ENCODE data around the gene CD6.

CD6 gene

DNA sequence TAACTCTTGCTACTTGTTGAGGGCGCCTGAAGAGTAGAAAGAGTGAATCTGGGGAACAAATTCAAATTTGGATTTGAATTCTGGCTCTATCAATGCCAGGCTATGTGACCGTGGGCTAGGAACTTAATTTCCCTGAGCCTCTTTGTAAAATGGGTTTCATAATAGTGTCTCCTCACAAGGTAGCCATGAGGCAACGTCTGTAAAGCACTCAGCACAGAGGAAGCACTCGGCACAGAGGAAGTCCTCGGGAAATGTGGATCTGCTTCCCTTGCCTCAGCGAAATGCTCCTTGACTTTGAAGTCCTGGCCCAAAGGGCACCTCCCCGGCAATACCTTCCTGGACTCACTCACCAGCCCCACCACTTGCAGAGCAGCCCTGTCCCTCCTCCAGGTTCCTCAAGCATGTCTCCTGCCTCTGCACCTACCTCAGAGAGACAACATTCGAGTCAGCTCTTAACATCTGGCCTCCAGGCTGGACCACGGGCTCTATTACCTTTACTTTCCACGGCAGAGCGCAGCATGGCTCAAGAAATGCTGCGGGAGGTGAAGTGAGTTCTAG, 17.7 kb downstream of the CD6 start:
- no peak for DNase-seq

DNA sequence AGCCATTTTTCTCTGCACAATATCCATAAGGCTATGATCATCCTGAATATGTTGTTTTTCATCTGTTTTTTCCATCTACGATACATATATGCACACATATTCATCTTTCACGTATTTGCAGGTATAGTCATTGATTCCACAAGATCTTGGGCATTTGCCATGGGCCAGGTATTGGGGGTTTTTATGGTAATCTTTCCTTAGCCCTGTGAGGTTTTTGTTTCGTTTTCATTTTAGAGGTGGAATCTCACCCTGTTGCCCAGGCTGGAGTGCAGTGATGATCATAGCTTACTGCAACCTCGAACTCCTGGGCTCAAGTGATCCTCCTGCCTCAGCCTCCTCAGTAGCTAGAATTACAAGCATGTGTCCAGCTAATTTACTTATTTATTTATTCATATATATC, 20.0 kb downstream of the CD6 start:
- DNase-seq, result no peak

DNA sequence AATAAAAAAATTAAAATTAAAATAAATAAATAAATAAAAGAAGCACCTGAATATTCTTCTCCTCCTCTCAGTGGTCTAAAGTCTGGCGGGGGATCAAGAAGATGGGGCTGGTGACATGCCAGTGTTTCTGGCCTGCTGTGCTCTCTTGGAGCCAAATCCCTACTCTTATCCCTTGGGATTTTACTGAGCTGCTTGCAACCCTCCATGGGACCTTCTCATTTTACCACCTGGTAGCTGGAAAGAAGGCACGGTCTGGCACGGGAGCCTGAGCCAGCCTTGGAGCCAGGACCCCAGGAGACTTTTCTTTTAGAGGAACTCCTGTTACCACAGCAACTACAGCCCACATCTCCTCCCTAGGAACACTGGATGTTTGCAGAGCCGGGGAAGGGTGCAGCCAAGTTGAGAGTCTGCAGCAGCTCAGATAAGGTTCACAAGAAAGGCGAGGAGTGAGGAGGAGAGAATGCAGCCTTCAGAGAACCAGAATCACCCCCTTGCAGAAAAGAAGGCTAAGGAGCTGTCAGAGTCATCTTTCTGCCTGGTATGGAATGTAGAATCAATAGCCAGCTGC, 21.4 kb downstream of the CD6 start:
- no peak for DNase-seq

DNA sequence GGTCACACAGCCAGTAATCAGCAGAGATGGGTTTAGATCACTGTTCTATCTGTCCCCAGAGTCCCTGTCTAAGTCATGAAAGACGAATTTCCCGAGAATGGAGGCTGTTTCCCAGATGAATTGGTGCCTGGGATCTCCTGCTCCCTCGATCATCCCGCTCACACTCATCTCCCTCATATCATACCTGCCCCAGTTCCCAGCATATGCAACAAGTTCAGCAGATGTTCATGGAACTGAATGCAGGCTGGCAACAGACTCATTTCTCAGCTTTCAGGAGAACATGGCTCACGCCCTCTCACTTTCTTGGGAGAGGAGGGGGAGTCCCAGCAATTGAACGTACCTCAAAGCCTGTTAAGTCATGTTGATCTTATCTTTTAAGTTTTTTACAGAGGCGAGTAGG, 22.1 kb downstream of the CD6 start:
- DNase-seq, result no peak

DNA sequence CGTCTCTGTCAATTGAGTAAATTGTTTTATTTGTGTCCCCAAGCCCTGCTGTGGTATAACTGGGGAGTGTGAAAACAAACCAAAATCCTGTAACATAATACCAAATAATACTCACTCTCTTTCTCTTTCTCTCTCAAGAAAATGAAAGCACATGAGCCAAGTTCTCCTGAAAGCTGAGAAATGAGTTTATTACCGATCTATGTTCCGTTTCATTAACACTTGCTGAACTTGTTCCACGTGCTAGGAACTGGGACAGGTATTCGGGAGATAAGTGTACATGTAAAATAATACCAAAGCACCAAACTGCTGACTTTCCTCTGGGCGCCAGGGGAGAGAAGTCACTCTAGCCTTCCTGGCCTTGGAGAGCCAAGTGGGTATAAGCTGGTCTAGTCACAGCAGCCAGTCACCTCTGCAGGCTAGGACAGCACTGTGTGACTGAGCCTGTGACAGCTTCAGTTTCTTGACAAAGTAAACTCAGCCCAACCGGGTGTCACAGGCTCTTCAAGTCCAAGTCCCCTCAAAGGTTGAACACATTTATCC, 23.1 kb downstream of the CD6 start:
- DNase-seq, result no peak

DNA sequence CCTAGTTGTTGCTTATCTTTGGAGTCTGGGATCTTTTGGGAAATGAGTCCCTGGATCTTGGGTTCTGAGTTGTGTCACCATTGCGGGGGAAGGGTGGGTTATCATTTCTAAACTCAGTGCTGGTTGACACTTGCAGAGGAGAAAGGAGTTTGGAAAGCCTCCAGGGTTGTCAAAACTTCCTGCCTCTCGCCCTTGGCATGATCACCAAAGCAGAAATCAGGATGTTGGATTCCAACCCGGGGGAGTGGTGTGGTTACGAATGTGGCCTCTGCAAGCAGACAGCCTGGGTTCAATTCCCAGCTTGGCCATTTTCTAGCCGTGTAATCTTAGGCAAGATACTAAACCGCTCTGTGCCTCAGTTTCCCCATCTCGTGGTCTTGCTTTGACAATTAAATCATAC, 24.3 kb downstream of the CD6 start:
- no peak for DNase-seq

DNA sequence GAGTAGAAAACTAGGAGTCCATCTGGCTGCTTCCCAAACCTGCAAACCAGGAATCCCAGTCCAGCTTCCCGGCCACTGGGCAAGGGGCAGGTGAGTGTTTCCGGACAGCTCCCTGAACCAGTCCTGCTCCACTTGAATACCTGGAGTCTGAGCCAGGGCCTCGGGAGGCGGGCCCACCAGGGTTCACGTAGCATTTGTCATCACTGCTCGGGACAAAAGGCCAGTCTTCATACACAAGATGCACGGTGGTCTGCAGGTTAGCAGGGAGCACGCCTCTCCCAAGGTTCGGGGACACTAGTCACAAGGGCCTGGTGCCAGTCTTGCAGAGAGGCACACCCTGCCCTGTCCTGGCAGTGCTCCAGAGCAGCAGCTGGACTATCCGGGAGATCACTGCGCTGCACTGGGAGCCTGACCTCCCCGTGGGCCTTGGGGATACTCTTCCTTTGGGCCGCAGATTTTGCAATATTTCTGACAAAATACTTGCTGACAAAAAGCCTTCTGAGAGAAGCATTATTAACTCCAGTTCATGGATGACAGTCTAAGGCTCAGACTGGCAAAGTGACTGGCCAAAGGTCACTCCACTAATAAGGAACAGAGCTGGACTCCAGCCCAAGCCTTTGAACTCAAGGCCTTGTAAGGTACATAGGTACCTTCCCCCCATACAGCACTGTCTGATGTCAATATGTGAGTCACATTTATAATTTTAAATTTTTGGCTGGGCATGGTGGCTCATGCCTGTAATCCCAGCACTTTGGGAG, 25.1 kb downstream of the CD6 start:
- no peak for DNase-seq

DNA sequence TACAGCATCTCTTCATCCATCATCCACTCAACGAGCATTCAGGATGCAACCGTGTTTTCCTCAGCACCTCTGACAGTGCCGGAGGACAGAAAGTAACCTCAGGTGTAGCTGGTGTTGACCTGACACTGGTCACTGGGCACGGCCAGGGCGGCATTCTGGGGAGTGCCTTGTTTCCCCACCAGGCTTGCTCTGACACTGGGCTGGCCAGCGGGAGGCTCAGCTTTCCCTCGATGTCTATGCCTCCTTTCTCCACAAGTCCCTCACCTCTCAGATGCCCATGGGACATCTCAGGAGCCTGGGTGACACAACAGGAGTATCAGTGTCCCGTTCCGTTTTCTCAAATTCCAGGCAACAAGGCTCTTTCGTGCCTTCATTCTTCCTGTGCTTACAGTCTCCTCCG, 28.9 kb downstream of the CD6 start:
- no peak for DNase-seq

DNA sequence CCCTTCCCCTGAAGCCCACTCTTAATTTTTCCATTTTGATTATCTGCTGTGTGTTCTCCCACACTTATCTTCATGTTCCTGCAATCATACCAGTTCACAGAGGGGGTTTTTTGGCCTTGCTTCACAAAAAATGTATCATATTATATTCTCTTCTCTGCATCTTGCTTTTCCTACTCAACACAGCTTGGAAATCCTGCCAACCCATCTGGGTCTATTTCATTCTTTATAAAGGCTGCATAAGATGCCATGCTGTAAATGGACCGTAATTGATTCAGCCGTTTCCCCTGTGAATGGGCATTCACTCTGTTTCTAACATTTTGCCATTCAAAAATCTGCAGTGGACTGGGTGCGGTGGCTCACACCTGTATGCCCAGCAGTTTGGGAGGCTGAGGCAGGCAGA, 30.5 kb downstream of the CD6 start:
- DNase-seq, result no peak

DNA sequence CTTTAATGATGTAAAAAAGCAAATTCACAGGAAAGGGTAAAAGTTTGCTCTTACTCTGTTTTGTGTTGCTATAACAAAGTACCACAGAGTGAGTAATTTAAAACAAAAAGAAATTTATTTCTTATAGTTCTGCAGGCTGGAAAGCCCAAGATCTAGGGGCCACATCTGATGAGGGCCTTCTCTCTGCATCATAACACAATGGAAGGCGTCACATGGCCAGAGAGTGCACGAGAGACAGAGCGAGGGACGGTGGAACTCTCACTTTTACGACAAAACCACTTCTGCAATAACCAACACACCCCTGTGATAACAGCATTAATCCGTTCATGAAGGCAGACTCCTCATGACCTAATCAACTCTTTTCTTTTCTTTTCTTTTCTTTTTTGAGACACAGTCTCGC, 31.1 kb downstream of the CD6 start:
- no peak for DNase-seq

DNA sequence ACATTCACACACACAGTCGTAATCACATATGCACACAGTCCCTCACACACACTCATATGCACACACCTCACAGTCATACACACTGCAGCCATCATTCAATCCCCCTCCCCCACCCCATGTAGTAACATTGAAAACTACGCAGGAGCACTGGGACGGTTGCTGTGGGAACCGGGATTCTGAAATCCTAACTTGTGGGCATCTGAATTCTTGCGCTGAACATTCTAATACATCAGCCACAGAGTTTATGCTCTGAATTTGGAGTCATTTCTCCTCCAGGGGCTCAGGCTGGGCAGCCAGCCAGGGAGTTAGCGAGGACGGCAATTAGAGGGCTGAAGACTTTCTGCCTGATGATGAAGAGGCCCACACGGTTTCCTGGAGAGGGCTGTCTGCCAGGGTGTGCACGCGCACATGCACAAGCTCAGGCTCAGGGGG, 32.7 kb downstream of the CD6 start:
- DNase-seq, result peak; percentile 67

DNA sequence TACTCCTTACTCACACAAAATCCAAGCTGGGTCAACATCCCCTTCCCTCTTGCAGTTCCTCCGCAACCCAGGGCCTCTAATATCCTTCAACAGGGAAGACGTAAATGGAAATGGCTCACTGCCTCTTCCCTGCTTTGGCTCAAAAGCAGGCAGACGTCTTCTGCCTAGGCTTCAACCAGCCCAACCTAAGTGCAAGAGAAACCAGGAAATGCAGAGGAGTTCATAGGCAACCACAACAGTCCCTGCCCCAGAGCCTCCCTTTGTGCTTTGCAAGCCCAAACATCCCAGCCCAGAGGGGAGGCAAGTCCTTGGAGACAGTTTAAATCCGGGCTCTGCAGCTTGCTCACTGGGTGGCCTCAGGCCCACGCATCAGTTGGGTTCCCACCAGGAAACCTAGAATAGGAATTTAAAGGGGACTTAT, 33.3 kb downstream of the CD6 start:
- no peak for DNase-seq

DNA sequence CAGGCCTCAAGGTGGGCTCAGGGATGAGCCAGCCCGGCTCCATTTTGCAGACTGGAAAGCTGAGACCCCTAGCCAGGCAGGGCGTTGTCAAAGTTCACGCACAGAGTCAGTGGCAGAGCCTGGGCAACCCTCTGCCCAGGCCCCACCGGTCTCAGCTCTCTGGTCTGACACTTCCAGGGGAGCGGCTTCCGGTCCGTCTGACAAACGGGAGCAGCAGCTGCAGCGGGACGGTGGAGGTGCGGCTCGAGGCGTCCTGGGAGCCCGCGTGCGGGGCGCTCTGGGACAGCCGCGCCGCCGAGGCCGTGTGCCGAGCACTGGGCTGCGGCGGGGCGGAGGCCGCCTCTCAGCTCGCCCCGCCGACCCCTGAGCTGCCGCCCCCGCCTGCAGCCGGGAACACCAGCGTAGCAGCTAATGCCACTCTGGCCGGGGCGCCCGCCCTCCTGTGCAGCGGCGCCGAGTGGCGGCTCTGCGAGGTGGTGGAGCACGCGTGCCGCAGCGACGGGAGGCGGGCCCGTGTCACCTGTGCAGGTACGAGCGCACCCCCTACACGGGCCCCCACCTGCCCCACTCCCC, 36.0 kb downstream of the CD6 start:
- no peak for DNase-seq

DNA sequence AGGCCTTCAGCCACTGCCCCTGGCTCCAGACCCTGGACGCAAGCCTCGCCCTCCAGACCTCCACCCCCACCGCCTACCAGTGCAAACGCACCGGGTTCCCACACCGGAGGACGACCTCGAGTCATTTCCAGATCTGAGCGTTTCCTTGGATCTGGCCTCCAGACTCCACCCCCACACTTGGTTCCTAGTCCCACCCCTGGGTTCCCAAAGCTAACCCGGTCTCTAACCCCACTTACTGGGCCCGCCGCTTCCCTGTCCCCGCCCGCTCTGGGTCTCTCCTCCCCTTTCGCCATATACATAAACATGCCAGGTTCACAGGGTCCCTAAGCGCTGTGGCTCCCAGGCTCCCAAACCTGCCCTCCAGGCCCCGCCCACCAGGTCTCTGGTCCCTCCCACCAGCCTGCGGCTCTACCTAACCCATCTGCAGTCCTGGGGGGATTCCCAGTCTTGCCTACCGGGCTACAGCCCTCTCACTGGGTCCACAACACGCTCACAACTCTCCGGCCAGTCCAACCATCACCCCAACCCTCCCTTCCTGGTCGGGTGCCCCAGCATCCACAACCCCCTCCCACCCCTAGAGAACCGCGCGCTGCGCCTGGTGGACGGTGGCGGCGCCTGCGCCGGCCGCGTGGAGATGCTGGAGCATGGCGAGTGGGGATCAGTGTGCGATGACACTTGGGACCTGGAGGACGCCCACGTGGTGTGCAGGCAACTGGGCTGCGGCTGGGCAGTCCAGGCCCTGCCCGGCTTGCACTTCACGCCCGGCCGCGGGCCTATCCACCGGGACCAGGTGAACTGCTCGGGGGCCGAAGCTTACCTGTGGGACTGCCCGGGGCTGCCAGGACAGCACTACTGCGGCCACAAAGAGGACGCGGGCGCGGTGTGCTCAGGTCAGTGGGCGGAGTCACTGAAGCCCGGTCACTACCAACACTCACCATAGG, 36.7 kb downstream of the CD6 start:
- no peak for DNase-seq

DNA sequence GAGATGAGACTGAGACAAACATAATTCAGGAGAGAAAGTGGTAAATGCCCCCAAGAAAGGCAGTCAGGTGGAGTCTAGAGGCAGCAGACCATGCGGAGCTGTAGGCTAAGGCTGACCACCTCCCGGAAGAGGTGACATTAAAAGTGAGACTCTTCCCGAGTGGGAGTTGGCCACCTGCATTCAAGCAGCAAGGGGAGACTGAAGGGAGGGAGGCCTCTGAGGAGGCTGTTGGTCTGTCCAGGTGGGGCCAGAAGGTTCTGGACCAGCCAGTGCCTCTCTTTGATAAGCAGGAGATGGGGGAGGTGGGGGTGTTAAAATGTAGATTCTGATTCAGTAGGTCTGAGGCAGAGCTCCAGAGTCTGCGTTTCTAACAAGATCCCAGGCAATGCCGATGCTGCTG, 37.5 kb downstream of the CD6 start:
- DNase-seq, result no peak

DNA sequence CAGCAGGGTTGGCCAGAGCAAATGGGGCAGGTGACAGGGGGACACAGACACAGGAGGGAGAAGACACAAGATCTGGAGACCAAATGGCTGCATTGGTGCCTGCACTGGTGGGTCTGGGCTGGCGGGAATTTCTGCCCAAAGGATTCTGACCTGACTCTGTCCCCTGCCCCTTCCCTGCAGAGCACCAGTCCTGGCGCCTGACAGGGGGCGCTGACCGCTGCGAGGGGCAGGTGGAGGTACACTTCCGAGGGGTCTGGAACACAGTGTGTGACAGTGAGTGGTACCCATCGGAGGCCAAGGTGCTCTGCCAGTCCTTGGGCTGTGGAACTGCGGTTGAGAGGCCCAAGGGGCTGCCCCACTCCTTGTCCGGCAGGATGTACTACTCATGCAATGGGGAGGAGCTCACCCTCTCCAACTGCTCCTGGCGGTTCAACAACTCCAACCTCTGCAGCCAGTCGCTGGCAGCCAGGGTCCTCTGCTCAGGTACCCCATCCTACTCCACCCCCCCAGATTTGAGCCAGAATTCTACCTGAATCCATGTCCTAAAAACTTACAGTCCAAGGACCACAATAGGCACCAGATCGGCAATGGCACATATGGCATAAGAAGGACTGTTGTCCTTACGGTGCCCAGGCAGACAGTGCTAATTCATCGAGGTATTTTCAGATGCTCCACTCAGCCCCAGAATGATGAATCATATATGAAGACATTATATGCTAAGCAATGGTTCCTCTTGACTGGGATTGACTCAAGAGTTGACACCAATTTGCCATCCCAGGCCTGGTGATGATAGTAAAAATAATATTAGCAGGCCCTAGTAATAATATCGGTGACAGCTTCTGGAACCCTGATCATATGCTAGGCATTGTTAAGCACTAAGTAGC, 38.2 kb downstream of the CD6 start:
- no peak for DNase-seq

DNA sequence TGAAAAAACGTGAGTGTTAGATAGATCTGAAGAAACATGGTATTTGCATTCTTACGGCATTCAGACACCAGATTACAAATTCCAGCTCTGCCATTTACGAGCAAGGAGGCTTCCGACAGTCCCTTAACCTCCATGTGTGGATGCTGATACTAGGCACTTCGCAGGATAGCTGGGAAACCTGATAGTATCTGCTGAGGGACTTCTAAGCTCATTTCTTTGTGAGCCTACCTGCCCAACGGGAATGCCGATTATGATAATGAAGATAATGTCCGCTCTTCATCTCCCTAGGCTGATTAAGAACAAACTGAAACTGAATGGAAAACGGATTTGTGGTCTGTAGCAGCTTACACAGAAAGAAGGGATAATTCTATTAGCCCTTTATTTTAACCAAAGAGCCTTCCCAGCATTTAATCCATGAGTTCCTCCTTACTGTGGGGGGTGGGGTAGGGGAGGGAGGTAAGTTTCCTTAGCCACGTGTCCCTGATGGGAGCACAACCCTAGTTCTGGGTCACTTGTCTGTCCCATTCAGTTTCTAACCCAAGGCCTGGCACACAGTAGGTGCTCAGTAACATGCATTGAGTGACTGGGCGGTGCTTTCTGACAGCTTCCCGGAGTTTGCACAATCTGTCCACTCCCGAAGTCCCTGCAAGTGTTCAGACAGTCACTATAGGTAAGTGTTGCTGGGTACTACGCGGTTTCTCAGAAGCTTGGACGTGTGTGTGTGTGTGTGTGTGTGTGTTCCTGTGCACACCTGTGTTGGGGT, 39.2 kb downstream of the CD6 start:
- DNase-seq, result no peak

DNA sequence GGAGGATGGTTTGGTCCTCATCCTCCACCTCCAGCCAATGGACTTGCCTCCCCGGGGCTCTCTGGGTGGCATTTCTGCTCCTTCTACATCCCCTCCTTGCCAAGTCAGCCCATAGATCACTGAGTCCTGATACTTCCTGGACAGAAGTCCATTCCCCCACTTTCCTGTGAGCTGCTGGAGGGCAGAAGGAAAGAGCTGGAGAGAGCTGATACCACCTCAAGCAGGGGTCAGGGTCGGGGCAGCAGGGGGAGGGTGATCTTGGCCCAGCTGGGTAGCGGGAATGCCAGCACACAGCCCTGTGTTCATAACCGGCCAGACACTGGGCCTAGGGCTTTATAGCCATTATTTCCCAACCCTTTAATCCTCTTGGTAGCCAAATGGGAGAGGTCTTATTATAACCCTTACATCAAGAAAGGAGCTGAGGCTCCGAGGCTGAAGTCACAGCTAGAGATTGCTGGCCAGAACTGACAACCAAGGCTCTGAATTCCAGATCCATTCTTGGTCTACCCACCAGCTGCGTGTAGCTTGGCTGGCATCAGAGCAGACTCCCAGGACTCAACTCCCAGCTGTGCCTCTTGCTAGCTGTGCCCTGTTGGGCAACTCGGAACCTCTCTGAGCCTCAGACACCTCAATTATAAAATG, 39.9 kb downstream of the CD6 start:
- DNase-seq, result no peak

DNA sequence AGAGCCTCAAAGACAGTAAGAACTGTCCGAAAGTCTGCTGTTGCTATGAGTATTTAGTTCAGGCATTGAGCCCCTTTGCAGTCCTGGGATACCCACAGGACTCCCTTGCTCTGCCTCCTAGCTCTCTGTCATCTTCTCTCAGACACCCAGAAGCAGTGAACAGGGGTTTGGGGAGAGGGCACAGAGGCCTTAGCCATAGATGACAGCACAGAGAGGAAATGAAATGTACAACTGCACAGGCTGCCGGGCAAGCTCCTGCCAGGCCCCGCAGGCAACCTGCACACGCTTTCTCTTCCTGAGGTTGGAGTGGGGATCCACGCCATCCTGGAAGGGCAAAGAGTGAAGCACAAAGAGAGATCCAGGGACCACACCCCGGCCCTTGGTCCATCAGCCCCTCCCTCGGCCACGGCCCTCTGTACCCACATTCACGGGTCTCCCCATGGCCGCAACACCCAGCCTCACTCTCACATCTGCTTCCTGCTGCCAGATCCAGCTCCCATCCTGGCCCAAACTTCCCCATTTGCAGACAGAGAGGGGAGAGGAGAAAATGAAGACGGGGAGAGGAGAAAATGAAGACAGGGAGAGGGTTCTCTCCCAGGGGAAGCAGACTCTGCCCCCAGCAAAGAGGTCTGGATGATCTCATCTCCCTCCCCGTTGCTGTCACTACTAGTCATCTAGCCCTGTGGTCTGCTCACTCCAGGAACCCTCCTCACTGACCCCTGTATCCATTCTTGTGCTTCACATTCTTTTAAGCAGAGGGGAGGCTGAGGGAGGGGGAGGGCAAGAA, 40.7 kb downstream of the CD6 start:
- DNase-seq, result no peak

DNA sequence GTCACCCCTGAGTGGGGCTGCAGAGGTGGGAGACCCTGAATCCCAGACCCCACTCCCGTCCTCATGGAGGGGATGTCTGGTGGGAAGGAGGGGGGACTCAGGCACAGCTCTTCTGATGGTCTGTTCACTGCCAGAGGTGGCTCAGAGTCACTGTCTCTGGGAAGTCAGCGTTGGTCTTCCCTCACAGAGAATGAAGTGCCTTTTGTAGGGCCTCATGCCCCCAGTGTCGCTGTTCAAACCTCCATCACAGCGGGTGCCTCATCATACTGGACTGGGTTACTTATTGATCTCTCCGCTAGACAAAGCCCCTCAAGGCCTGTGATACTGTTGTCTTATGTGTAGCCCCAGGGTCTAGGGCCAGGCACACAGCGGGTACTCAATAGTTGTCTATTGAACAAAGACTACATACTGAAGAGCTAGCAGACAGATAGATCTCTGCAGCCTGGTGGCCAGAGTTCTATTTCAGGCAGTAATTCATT, 41.3 kb downstream of the CD6 start:
- no peak for DNase-seq

All from NCI-H2227 treated with DMSO at 0.1 percent for 48 hours (cell line).